HUES48 (cell line): Measurements from ENCODE around the gene ZFAND3.
"Not testable (repeated sequence)": the region's sequence is repeated elsewhere in the genome, so short reads cannot be mapped to it uniquely, and the experiment has no call there.

Experiments used
- H3K27ac ChIP-seq: one replicate; pipeline ENCODE4 v1.7.0; 2013; ENCODE audit warnings: low read depth, low read length, inconsistent platforms
- H3K27me3 ChIP-seq: 2 replicates; pipeline ENCODE4 v1.6.1; 2013; ENCODE audit warnings: mild to moderate bottlenecking, low read length; ENCODE audit not compliant: control insufficient read depth, insufficient read depth
- H3K36me3 ChIP-seq: 2 replicates; pipeline ENCODE4 v1.6.1; 2013; ENCODE audit warnings: low read length; ENCODE audit not compliant: control insufficient read depth, insufficient read depth
- H3K4me1 ChIP-seq: 2 replicates; pipeline ENCODE4 v1.6.1; 2013; ENCODE audit warnings: mild to moderate bottlenecking, low read length; ENCODE audit not compliant: control insufficient read depth, insufficient read depth
- H3K4me3 ChIP-seq: 2 replicates; pipeline ENCODE4 v1.5.1; 2013; ENCODE audit warnings: mild to moderate bottlenecking, low read depth, low read length
- H3K9ac ChIP-seq: 2 replicates; pipeline ENCODE4 v1.6.1; 2013; ENCODE audit warnings: mild to moderate bottlenecking, low read depth, low read length, moderate library complexity
- H3K9me3 ChIP-seq: 2 replicates; pipeline ENCODE4 v1.6.1; 2013; ENCODE audit warnings: low read length; ENCODE audit not compliant: control insufficient read depth, insufficient read depth

Gene ZFAND3

DNA sequence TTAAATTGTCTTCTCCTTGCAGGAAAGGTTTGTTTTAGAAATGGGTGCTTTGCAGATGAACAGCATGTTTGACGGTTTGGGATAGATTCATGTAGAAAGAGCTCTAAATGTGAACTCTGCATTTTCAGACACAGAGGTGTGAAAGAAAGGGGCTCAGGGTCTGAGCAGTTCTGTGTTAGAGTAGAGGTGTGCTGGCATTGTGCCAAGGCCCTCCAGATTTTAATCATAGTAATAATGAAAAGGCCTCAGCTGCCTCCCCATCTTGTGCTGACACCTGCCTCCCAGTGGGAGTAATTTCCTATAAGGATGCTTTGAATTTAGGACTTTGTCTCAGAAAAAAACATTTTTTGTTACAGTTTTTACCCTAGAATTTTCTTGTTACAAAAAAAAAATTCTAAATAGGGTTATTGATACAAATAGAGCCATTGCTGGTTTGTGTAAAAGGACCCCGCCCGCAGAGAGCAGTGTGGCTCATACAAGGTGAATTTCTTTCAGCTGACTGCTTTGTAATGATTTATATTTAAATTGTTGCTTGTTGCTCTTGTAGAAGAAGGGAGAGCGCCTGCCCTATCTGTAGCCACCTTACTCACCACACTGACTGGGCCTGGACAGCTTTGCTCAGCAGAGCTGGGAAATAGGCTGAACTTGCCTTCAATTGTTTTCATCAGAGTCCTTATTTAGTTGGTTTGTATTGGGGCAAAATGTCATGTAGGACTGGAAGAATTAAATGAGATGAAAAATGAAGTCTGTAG is 294.5 kb downstream of the ZFAND3 start:
- H3K27ac ChIP-seq: no peak overlapping the region
- no peak overlapping the region for H3K9ac ChIP-seq
- no peaks in the 10 kb centered on the region for H3K9me3 ChIP-seq
- no peaks in the 10 kb centered on the region for H3K4me1 ChIP-seq
- no peak overlapping the region for H3K4me3 ChIP-seq
- 0 out of 2 replicates have a peak, but pooled peaks cover 3% of the 10 kb centered on the region for H3K36me3 ChIP-seq
- H3K27me3 ChIP-seq: no peaks in the 10 kb centered on the region

DNA sequence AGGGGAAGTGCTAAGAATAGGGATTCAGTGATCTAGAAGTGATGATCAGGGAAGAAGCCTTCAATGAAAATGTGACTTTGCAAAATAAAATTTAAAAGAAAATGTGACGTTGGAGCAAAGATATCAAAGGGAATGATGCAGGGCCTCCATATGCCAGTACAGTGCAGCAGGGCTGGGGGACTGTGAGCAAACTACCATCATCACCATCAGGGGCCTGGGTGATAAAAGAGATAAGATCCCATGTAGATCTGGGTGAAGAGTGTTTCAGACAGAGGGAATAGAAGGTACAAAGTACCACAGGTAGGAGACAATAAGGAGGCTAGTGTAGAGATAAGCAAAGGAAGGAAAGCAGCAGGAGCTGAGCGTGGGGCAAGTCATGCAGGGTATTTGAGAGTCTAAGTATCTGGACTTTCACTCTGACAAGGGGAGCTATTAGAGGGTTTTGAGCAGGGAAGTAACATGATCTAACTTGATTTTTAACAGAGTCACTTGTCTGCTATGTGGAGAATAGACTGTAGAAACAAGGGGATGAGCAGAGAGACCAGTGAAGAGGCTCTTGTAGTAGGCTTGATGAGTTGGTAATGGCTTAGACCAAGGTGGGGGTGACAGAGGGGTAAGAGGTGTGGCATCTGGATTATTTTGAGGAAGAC is 295.6 kb downstream of the ZFAND3 start:
- no peak overlapping the region for H3K27ac ChIP-seq
- peaks cover 10% of the 10 kb centered on the region for H3K4me1 ChIP-seq

DNA sequence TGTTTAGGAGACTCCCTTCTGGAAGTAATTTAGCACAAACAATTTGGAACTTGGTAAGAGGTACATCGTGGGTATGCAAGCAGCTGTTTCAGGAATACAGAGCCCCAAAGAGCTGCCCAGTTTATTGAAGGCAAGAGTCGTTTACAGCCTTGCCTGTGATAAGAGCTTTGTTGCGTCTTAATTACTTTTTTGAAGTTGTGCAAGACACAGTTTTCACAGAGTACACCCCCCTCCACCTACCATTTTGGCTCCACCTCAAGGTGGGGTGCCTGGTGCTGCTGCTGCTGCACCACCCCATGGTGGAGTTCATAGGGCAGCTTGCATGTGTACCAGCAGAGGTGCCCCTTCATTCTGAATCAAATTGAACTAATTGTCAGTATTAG is 296.1 kb downstream of the ZFAND3 start:
- no peaks in the 10 kb centered on the region for H3K27me3 ChIP-seq
- 0 out of 2 replicates have a peak, but pooled peaks cover 3% of the 10 kb centered on the region for H3K36me3 ChIP-seq
- no peak overlapping the region for H3K27ac ChIP-seq
- H3K4me1 ChIP-seq: peaks cover 10% of the 10 kb centered on the region
- H3K4me3 ChIP-seq: no peak overlapping the region
- H3K9me3 ChIP-seq: no peaks in the 10 kb centered on the region
- no peak overlapping the region for H3K9ac ChIP-seq

More for the DNA sequence above, 295.6 kb downstream of the ZFAND3 start:
- Histone ChIP-seq H3K4me3 (no peak overlapping the region), H3K27me3 (no peaks in the 10 kb centered on the region), H3K9me3 (no peaks in the 10 kb centered on the region), H3K36me3 (0 out of 2 replicates have a peak, but pooled peaks cover 3% of the 10 kb centered on the region), H3K9ac (no peak overlapping the region)

DNA sequence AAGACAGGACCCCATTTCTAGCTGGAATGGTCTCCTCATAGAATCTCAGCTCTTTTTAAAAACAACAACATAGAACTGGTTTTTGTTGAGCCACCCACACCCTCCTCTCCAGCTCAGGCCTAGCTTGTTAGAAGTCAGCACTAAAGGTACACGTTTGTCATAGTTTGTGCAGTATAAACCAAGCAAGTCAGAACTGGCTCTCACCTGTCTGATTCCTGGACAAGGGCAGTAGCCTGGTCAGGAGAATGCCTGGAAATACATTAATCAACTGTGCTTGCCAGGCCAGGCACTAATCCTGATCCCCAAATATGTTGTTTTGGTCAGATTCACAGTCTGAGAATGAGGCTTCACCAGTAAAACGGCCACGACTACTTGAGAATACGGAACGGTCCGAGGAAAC is 296.7 kb downstream of the ZFAND3 start:
- Histone ChIP-seq H3K4me3 (no peak overlapping the region), H3K27me3 (no peaks in the 10 kb centered on the region), H3K27ac (no peak overlapping the region), H3K4me1 (peaks cover 10% of the 10 kb centered on the region), H3K9ac (no peak overlapping the region), H3K9me3 (no peaks in the 10 kb centered on the region), H3K36me3 (0 out of 2 replicates have a peak, but pooled peaks cover 3% of the 10 kb centered on the region)

DNA sequence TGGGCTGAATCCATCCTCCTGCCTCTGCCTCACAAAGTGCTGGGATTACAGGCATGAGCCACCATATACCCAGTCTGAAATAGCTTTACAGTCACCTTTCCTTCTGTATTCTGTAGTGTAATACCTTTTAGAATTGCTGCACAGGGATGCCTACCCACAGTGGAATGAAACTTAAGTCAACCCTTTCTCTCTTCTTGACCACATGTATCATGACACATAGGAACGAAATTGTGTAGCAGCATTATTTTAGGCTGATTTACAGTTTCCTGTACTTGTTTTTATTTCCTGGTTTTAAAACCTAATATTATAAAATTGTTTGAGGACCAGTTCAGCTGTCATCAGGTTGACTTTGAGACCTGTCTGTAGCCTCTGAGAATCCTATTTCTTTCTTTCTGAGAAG is 297.8 kb downstream of the ZFAND3 start:
- Histone ChIP-seq H3K4me1 (peaks cover 10% of the 10 kb centered on the region), H3K27ac (no peak overlapping the region), H3K27me3 (no peaks in the 10 kb centered on the region), H3K9ac (no peak overlapping the region), H3K4me3 (no peak overlapping the region), H3K36me3 (0 out of 2 replicates have a peak, but pooled peaks cover 3% of the 10 kb centered on the region), H3K9me3 (no peaks in the 10 kb centered on the region)

DNA sequence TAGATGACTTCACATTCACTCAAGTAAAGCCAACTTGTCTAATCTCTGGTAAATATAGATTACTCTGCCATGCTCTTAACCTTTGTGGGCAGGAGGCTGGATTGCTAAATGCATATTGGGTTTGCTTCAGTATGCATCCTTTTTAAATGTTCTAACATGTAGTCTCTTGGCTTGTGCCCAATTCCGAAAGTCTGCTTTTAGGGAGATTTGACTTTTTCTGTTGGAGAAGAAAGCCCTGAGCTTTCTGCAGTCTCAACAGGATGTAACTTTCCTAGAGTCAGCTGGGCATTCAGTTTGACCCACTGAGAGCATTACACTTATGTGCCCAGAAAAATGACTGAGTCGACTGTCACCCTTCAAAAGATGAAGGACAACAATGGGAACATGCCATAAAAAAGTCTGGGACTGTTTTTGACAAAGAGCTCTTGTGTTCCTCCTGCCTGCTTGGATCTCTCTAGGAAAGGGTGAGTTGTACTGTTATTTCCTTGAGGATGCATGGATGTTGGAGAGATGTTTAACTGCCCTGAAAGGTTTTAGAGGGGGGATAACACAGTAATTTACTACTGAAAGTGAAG is 299.4 kb downstream of the ZFAND3 start:
- H3K9ac ChIP-seq: no peak overlapping the region
- 0 out of 2 replicates have a peak, but pooled peaks cover 3% of the 10 kb centered on the region for H3K36me3 ChIP-seq
- no peaks in the 10 kb centered on the region for H3K9me3 ChIP-seq

DNA sequence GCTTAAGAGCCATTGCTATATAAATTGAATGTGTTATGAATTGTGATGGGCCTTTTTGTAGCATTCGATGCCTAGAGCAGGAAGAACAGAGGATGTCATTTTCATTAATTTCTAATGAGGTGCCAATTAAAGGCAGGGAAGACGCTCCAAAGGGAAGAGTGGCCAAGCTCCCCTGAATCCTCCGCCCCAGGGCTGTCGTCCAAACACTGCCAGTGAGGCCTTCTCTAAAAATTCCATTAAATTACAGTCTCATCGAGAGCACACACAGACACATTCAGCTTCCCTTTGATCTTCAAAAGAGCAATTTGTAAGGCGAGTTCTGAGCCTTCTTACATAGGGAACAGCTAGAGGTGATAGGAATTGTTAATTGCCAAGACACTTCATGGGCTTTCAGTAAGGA is 300.0 kb downstream of the ZFAND3 start:
- H3K4me3 ChIP-seq: no peak overlapping the region
- no peaks in the 10 kb centered on the region for H3K9me3 ChIP-seq
- H3K4me1 ChIP-seq: peaks cover 10% of the 10 kb centered on the region
- H3K36me3 ChIP-seq: 0 out of 2 replicates have a peak, but pooled peaks cover 3% of the 10 kb centered on the region
- H3K9ac ChIP-seq: no peak overlapping the region
- H3K27ac ChIP-seq: peak overlapping the region; percentile 14
- no peaks in the 10 kb centered on the region for H3K27me3 ChIP-seq

More for the DNA sequence above, 299.4 kb downstream of the ZFAND3 start:
- peaks cover 10% of the 10 kb centered on the region for H3K4me1 ChIP-seq
- no peak overlapping the region for H3K4me3 ChIP-seq
- H3K27ac ChIP-seq: no peak overlapping the region
- no peaks in the 10 kb centered on the region for H3K27me3 ChIP-seq

DNA sequence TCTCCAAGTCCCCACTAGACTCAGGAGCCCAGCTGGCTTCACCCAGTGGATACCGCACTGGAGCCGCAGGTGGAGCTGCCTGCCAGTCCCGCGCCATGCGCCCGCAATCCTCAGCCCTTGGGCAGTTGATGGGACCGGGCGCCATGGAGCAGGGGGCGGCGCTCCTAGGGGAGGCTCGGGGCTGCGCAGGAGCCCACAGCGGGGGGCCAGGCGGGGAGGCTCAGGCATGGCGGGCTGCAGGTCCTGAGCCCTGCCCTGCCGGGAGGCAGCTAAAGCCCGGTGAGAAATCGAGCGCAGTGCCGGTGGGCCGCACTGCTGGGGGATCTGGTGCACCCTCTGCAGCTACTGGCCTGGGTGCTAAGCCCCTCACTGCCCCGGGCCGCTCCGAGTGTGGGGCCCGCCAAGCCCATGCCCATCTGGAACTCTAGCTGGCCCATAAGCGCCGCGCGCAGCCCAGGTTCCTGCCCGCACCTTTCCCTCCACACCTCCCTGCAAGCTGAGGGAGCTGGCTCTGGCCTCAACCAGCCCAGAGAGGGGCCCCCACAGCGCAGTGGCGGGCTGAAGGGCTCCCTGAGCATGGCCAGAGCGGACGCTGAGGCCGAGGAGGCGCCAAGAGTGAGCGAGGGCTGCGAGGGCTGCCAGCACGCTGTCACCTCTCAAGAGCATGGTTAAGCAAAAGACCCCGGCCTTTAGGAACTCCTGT is 304.8 kb downstream of the ZFAND3 start:
- not testable (repeated sequence) for H3K27me3 ChIP-seq, H3K27ac ChIP-seq, H3K4me3 ChIP-seq, H3K4me1 ChIP-seq, H3K9me3 ChIP-seq, H3K9ac ChIP-seq, H3K36me3 ChIP-seq

DNA sequence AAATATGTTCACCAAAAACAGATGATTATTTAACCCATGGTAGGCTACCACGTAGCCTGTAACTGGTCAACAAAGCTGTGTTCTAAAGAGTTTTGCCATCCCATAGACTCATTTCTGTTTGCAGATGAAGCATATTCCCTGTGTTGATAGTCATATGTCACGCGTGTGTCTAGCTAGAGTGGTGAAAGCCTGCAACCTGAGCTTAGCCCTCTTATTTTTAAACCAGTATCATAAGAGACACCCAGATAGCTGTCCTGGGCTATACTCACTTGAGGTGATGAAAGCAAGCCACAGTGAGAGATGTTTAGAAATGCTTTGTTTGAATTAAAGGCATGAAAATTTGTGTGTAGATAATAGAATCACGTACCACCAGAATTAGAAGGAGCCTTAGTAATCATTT is 307.8 kb downstream of the ZFAND3 start:
- no peak overlapping the region for H3K27ac ChIP-seq
- no peaks in the 10 kb centered on the region for H3K36me3 ChIP-seq
- no peak overlapping the region for H3K9ac ChIP-seq
- no peaks in the 10 kb centered on the region; the same call in 1 of the 2 replicates for H3K4me1 ChIP-seq
- no peaks in the 10 kb centered on the region for H3K9me3 ChIP-seq
- H3K4me3 ChIP-seq: no peak overlapping the region
- H3K27me3 ChIP-seq: no peaks in the 10 kb centered on the region

DNA sequence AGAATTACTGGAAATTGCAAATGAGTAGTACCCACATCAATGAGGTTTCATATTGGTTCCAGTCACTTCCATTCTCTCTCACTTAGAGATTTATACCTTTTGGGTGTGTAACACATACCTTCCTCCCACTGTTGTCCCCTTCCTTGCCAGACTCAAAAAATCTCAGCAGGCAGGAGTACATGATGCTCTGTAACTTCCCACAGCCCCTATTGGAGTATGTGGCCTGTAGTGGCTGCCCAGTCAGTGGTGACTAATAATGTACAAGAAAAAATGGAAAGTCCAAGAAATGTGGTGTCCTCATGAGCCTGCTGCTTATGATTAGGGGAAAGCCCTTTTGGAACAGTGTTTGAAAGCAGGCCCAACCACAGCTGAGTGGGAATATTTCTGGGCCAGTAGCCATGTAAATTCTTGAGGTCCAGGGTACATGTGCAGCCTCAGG is 312.0 kb downstream of the ZFAND3 start:
- Histone ChIP-seq H3K36me3 (no peaks in the 10 kb centered on the region), H3K9me3 (no peaks in the 10 kb centered on the region), H3K4me1 (peaks cover under 1% of the 10 kb centered on the region; the same call in 1 of the 2 replicates), H3K9ac (no peak overlapping the region), H3K27me3 (no peaks in the 10 kb centered on the region), H3K4me3 (no peak overlapping the region), H3K27ac (no peak overlapping the region)
